Kasumi-1 (cell line): ENCODE results near the gene SIN3A.
"Not testable (repeated sequence)": the region's sequence is repeated elsewhere in the genome, so short reads cannot be mapped to it uniquely, and the experiment has no call there.

Source experiments
- DNase-seq, 2 experiments: peaks; one replicate each; lab custom pipeline; 2025; lab: John Stamatoyannopoulos, UW

SIN3A gene

GRCh38 chr15:75450307-75451201 lies 936 bp downstream of the SIN3A start:
- DNase-seq = peak; percentile 95

GRCh38 chr15:75449585-75450306 lies 1.7 kb downstream of the SIN3A start:
- DNase-seq = no peak

- DNase-seq = peak in 1 of 2 experiments; percentile 6
These were observed 3.3 kb downstream of the SIN3A start for GRCh38 chr15:75448171-75448570.

- DNase-seq = no peak
These were observed 5.3 kb downstream of the SIN3A start for GRCh38 chr15:75446151-75446550.

- DNase-seq = not testable (repeated sequence)
These were observed 6.2 kb downstream of the SIN3A start for GRCh38 chr15:75445324-75445723.

- DNase-seq = not testable (repeated sequence)
These were observed 7.5 kb downstream of the SIN3A start for GRCh38 chr15:75443972-75444453.

GRCh38 chr15:75437721-75438120 lies 13.8 kb downstream of the SIN3A start:
- no peak for DNase-seq

GRCh38 chr15:75436881-75437280 lies 14.6 kb downstream of the SIN3A start:
- DNase-seq = no peak

GRCh38 chr15:75431682-75432081 lies 19.8 kb downstream of the SIN3A start:
- no peak for DNase-seq

- DNase-seq = no peak
These were observed 20.2 kb downstream of the SIN3A start for GRCh38 chr15:75431270-75431669.

GRCh38 chr15:75430259-75430658 lies 21.2 kb downstream of the SIN3A start:
- DNase-seq = no peak

GRCh38 chr15:75428152-75428551 lies 23.3 kb downstream of the SIN3A start:
- no peak for DNase-seq

- DNase-seq = no peak
These were observed 25.5 kb downstream of the SIN3A start for GRCh38 chr15:75425966-75426500.

GRCh38 chr15:75422554-75422953 lies 28.9 kb downstream of the SIN3A start:
- DNase-seq = no peak

GRCh38 chr15:75420698-75421097 lies 30.8 kb downstream of the SIN3A start:
- DNase-seq = no peak

GRCh38 chr15:75416584-75416983 lies 34.9 kb downstream of the SIN3A start:
- no peak for DNase-seq

- no peak for DNase-seq
These were observed 41.3 kb downstream of the SIN3A start for GRCh38 chr15:75410196-75410595.

- no peak for DNase-seq
These were observed 44.4 kb downstream of the SIN3A start for GRCh38 chr15:75407083-75407482.

- no peak for DNase-seq
These were observed 47.6 kb downstream of the SIN3A start for GRCh38 chr15:75403892-75404291.

GRCh38 chr15:75397494-75397893 lies 54.0 kb downstream of the SIN3A start:
- no peak for DNase-seq

- DNase-seq = no peak
These were observed 61.6 kb downstream of the SIN3A start for GRCh38 chr15:75389791-75390382.

- DNase-seq = not testable (repeated sequence)
These were observed 67.5 kb downstream of the SIN3A start for GRCh38 chr15:75383986-75384385.
